Ovary (tissue), 9 donors: ENCODE measurements around the gene HAP1. TPM values are rescaled to one million over a fixed set of nuclear protein-coding genes. Genes with fewer than 3 reads are reported as not detected.
A peak's percentile ranks its signal among the peaks of the same experiment; 100 is the strongest.

Experiments
- DNase-seq, 5 donors: peaks; one replicate each; pipeline ENCODE4 v3.0.0-alpha.2; 2019 to 2020
- H3K27ac ChIP-seq, 2 donors: fragments of 200-600 bp; one replicate each; pipeline versions ENCODE4 v1.5.1 to v1.8.0; 2019 to 2022
- H3K27me3 ChIP-seq: fragments of 200-600 bp; one replicate; pipeline ENCODE4 v1.8.0; 2022
- H3K36me3 ChIP-seq: fragments of 200-600 bp; sonication (generic); one replicate; pipeline ENCODE4 v1.5.1; 2019
- H3K4me1 ChIP-seq: one replicate; pipeline ENCODE4 v1.8.1; 2013; ENCODE audit warnings: mild to moderate bottlenecking, moderate library complexity; ENCODE audit not compliant: insufficient read depth
- H3K4me3 ChIP-seq: fragments of 200-600 bp; sonication (generic); one replicate; pipeline ENCODE4 v1.5.1; 2017
- H3K9me3 ChIP-seq, 2 donors: fragments of 200-600 bp in 1 of 2; sonication (generic) in 1 of 2; one replicate each; pipeline versions ENCODE4 v1.5.1 to v1.8.1; 2013 to 2019; ENCODE audit warnings: mild to moderate bottlenecking in 1 of 2, moderate library complexity in 1 of 2
- EP300 ChIP-seq: sonication (generic); formaldehyde crosslinking; IDR thresholded peaks from one replicate; pipeline ENCODE4 v1.6.1; 2017; ENCODE audit warnings: antibody characterized with exemption
- POLR2A ChIP-seq: fragments of 450-650 bp; IDR thresholded peaks from one replicate; pipeline ENCODE4 v1.6.1; 2017; ENCODE audit warnings: antibody characterized with exemption, mild to moderate bottlenecking, moderate library complexity
- WGBS, 3 donors: extraction: QIAGEN DNeasy Blood & Tissue Kit in 1 of 3; methylation state at CpG; one replicate each; pipeline versions ENCODE4 v1.1.5 to v1.1.7; 2013 to 2017; 5-methylcytosine and 5-hydroxymethylcytosine counted together
- intact Hi-C, 4 donors: fragments of 100-400 bp; cut with DNase I; formaldehyde crosslinking; loops; one replicate each; pipeline versions ENCODE4 v1.11.0 to v1.15.1; 2022 to 2023
- polyA plus RNA-seq, 2 donors: library from polyadenylated mRNA; stranded (reverse); fragments of 200-250 nt in 1 of 2; fragments of 350-450 nt in 1 of 2; fragmentation: Illumina TruSeq in 1 of 2; extraction: RNeasy Lipid Tissue Mini Kit (QIAGEN cat#74804) in 1 of 2; gene quantifications; one replicate each; pipeline ENCODE4 v1.2.3, GENCODE V29; 2013 to 2014
- total RNA-seq, 7 donors: library from RNA; depleted of rRNA in 2 of 7; stranded (reverse); fragments of >200 nt in 2 of 7; fragmentation: NEBNext Ultra II Directional in 3 of 7; extraction: Animal tissue kit (Norgen Biotek cat#: 25700) in 3 of 7; gene quantifications; one replicate each; pipeline versions ENCODE4 v1.1.0 to v1.2.4, GENCODE V29; 2016 to 2023
- TF ChIP-seq, protein P1 (sequence below), 3 donors: fragments of 450-650 bp in 2 of 3; fragments of 200-600 bp in 1 of 3; IDR thresholded peaks; one replicate each; pipeline versions ENCODE4 v1.5.1 to v1.8.0; 2016 to 2022; ENCODE audit warnings: antibody characterized with exemption in 3 of 3, mild to moderate bottlenecking in 1 of 3
- donor health status: DM: no; HTN: no; CAD: no; lungs with moderate emphysema.
- donor health status: DM: no; HTN: no; CAD: no.
- donor health status: Bipolar disorder and iron deficiency.
- donor health status: DM: yes; HTN: yes; CAD: no.
- donor health status: DM: no; HTN: no; CAD: no.
- donor health status: DM: yes; HTN: yes; CAD: no.

The HAP1 gene
- total and polyA plus RNA-seq, 9 donors: 0.12 to 1.5 (median 0.56) TPM

DNA sequence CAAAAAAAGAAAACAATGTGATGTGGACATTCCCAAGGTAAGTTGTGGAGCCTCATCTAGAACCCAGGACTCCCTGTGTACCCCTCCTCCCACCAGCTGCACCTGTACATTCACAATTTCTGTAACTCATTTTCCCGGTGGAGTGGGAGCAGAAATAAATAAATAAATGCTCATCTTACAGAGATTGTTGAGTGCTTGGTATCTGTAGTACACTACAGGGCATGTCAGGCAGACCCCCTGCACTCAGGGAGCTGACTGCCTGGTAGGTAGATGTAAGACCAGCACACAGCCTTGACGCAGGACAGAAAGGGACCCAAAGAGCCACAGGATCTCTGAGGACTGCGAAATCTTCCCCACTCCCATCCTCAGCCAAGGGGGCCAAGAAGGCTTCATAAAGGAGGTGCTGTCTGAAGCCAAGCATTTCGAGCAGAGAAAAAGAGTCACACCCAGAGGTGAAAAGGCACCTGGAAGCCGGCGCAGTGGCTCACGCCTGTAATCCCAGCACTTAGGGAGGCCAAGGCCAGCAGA lies 39.2 kb downstream of the HAP1 start:
- DNase-seq: no peak
- Histone ChIP-seq H3K4me1 (peaks cover 10% of the 10 kb centered on the region), H3K4me3 (no peak overlapping the region), H3K27me3 (no peaks in the 10 kb centered on the region), H3K9me3 (no peaks in the 10 kb centered on the region), H3K27ac (peak overlapping the region in 1 of 2 donors; percentile 43), H3K36me3 (no peaks in the 10 kb centered on the region)
- intact Hi-C loops: no loop called here
- TF ChIP-seq EP300: no peak
- TF ChIP-seq, protein P1, sequence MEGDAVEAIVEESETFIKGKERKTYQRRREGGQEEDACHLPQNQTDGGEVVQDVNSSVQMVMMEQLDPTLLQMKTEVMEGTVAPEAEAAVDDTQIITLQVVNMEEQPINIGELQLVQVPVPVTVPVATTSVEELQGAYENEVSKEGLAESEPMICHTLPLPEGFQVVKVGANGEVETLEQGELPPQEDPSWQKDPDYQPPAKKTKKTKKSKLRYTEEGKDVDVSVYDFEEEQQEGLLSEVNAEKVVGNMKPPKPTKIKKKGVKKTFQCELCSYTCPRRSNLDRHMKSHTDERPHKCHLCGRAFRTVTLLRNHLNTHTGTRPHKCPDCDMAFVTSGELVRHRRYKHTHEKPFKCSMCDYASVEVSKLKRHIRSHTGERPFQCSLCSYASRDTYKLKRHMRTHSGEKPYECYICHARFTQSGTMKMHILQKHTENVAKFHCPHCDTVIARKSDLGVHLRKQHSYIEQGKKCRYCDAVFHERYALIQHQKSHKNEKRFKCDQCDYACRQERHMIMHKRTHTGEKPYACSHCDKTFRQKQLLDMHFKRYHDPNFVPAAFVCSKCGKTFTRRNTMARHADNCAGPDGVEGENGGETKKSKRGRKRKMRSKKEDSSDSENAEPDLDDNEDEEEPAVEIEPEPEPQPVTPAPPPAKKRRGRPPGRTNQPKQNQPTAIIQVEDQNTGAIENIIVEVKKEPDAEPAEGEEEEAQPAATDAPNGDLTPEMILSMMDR (IDR thresholded peaks at IDR 0.05): no peak
- TF ChIP-seq POLR2A: no peak
- 60 to 73% (median 61%) methylated on average over 7 of the region's 7 CpGs for WGBS, 3 donors

DNA sequence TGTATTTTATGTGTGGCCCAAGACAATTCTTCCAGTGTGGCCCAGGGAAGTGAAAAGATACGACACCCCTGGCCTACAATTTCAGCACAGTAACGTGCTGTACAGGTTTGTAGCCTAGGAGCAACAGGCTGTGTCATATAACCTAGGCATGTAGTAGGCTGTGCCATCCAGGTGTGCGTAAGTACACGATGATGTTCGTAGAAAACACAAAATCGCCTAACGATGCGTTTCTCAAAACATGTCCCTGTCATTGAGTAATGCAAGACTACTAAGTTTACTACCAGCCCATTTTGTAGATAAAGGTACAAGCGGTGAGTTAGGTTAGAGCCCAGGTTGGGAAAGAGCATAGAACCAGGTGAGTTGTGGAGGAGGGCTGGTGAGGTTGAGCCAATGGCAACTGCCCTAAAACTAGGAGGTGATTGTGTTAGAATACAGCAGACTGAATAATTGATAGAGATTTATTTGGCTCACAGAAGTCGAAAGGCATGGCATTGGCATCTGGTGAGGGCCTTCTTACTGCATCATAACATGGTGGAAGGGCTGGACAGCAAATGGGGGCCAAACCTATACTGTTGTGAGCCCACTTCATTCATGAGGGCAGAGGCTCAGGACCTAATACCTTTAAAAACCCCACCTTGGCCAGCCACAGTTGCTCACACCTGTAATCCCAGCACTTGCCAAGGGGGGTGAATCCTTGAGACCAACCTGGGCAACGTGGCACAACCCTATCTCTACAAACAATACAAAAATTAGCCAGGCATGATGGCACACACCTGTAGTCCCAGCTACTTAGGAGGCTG lies 41.5 kb downstream of the HAP1 start:
- DNase-seq: no peak
- no peaks in the 10 kb centered on the region for H3K9me3 ChIP-seq
- intact Hi-C loops: no loop called here
- TF ChIP-seq POLR2A (no peak), EP300 (no peak)
- TF ChIP-seq, protein P1 (IDR thresholded peaks at IDR 0.05): no peak
- H3K36me3 ChIP-seq: no peaks in the 10 kb centered on the region
- H3K4me3 ChIP-seq: no peak overlapping the region
- H3K27ac ChIP-seq: no peak overlapping the region
- peaks cover 10% of the 10 kb centered on the region for H3K4me1 ChIP-seq
- WGBS, 3 donors: 81 to 89% (median 85%) methylated on average over 11 of the region's 11 CpGs
- no peaks in the 10 kb centered on the region for H3K27me3 ChIP-seq

GRCh38 chr17:41691031-41691777 lies 43.2 kb downstream of the HAP1 start:
- no peaks in the 10 kb centered on the region for H3K9me3 ChIP-seq
- no peaks in the 10 kb centered on the region for H3K36me3 ChIP-seq
- 63 to 70% (median 64%) methylated on average over 10 of the region's 10 CpGs for WGBS, 3 donors
- H3K4me1 ChIP-seq: peaks cover 5% of the 10 kb centered on the region
- TF ChIP-seq POLR2A: no peak
- TF ChIP-seq EP300: no peak
- TF ChIP-seq, protein P1 (IDR thresholded peaks at IDR 0.05): no peak
- H3K4me3 ChIP-seq: no peak overlapping the region
- intact Hi-C loops: no loop called here
- DNase-seq: no peak
- H3K27me3 ChIP-seq: no peaks in the 10 kb centered on the region
- H3K27ac ChIP-seq: no peak overlapping the region

- H3K4me3 ChIP-seq: peak overlapping the region; percentile 95
- H3K27ac ChIP-seq: no peak overlapping the region
- H3K9me3 ChIP-seq: no peaks in the 10 kb centered on the region
- H3K36me3 ChIP-seq: no peaks in the 10 kb centered on the region
- H3K27me3 ChIP-seq: no peaks in the 10 kb centered on the region
- TF ChIP-seq, protein P1 (IDR thresholded peaks at IDR 0.05): no peak
- no peak for TF ChIP-seq POLR2A
- TF ChIP-seq EP300: no peak
- WGBS, 3 donors: 65 to 73% (median 67%) methylated on average over 2 of the region's 2 CpGs
- peaks cover 2% of the 10 kb centered on the region for H3K4me1 ChIP-seq
- intact Hi-C loops: no loop called here
- DNase-seq: no peak
These were observed 43.9 kb downstream of the HAP1 start for GRCh38 chr17:41690497-41690896.
